Bone marrow (tissue), 2 donors: ENCODE data around the gene LSMEM2.
"Not testable (repeated sequence)": the region's sequence is repeated elsewhere in the genome, so short reads cannot be mapped to it uniquely, and the experiment has no call there.

ENCODE experiments used
- DNase-seq, 2 donors: peaks; one replicate each; lab custom pipeline; 2025; lab: John Stamatoyannopoulos, UW

Gene LSMEM2

DNA sequence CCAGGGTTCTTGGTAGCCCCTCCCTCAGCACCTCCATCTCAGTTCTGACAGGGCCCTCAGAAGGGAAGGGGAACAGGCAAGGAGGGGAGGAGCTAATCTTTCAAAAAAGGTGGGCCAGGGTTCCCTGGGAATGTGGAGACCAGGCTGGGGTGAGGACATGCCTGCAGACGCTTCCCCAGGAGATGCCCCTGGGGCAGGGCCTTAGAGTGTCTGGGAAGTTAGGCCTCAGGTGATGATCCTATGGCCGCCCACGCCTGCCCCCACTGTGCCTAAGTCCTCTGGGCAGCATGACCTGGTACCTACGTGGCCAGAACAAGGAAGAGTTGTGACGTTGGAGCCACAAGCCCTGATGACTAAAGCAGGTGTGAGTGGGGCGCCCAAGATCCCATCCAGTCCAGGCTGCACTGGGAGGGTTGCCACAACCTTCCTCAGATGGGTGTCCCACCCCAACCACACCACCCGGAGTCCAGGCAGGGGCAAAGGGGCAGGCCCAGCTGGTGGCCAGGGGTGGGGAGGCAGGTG lies 13.9 kb upstream of the LSMEM2 start:
- DNase-seq = no peak

DNA sequence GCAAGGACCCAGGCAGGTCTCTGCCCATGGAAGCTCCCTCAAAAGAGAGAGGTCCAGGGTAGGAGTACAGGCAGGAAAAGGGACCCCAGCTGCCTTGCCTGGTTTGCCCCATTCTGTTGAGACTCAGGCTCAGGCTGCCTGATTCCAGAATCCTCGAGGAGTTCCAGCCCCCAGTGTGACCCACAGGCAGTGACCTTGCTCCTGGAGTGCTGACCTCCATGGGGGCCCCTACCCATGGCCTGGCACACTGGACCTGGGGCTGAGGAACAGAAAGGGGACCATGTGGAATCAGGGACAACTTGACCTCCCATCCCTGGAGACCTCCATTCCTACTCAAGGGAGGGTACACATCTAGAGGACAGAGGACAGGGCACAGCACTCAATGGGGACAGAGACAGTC lies 13.3 kb upstream of the LSMEM2 start:
- DNase-seq = no peak

DNA sequence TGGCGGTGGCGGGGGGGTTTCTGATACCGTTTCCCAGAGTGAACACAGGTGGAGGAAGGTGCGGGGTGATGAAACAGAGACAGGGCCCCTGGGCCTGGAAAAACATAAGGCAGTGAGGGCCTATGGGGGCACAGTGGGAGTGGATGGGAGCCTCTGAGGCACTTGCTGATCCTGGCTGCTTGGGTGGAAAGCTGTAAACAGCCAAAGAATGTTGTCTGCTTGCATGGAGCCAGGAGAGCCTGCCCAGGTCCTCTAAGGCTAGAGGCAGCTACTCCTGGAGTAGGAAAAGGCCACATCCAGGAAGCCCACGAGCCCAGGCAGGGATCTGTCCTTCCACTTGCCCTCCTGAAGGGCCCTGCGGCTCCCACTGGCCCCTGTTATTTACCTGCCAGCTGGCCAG lies 12.9 kb upstream of the LSMEM2 start:
- DNase-seq = no peak

DNA sequence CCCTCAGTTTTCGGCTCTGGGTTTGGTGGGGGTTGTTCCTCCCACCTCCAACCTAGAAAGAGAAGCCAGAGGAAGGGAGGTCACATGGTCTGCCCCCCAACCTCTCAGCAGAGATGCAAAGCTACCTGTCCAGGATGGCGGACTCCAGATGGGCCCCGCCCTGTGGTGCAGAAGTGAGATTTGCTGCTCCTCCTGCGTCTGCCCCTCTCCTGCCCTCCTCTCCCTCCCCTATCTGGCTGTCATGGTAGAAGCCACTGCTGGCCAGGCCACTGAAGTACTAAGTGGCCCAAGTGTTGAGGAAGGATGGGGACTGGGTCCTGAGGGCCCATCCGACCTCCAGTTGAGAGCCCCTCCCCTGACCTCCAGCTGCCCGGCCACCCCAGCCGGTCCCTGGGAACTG lies 12.1 kb upstream of the LSMEM2 start:
- no peak for DNase-seq

DNA sequence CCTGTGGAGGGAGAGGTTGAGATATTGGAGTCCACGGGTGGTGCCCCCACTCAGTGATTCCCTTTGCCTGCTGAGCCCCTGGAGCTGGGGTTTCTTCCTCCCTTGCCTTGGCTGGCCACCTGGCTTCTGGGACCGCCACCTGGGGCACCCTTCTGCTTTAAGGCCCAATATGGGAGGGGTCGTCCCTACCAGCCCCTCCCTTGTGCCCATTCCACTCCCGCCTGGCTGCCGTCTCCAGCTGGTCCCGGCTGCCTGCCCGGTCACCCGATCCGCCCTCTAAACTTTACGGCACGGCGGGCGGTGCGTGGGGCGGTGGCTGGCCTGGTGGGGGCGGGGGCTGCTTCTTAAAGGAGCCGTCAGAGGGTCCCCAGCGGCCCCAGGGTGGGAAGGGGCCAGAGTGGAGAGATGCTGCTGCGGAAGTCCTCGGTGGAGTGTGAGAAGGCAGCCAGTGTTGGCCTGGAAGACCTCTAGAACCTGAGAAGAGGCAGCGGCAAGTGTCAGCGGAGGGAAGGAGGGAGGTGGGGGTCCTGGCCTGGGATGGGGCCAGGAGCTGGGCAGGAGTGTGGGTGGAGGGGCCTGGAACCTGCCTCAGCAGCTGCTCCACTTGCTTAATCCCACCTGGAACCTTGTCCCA lies 11.5 kb upstream of the LSMEM2 start:
- no peak for DNase-seq

DNA sequence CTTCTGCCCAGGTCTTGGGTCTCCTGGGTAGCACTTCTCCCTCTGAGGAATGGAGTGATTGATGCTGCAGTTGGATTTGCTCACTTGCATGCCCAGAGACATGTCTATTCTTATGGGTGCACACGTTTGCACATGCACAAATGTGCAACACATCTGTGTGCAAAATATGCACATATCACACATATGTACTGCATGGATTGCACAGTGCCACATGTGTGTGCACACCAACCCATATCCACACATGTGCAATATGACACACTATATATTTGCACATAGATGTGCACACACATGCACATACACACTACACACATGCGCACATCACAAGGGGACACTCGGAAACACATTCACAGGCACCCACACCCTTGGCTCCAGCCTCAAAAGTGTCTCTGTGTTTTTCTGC lies 10.6 kb upstream of the LSMEM2 start:
- no peak for DNase-seq

DNA sequence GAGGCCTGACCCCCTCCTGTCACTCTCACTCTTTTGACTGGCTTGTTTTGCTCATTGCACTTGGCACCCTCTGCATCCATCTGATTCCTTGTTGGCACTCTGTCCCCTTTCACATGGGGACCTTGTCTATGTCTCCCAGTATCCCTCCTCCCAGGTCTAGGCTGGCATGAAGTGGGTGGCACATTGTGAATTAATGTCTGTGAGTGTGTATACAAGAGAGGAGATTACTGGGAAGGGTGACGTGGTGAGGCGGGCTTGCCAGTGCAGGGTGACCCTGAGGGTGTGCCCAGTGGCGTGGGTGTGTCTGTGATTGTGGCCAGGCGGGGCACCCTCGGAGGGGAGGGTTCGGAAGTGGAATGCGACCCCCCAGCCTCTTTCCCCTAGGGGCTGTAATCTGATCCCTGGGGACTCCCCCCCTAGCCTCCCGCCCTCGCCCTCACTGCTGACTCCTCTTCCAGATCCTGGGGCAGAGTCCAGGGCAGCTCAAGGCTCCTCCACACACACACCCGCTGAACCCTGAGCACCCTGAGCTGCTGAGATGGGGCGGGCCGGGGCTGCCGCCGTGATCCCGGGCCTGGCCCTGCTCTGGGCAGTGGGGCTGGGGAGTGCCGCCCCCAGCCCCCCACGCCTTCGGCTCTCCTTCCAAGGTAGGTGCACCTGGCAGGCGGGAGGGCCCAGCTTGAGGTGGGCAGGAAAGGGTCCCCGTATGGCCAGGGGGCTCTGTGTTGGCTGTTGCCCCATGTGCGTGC lies 10.0 kb upstream of the LSMEM2 start, which contains the start of gene SEMA3B:
TSS of gene SEMA3B (plus strand) at position 445 of the 749 bp plus-strand sequence. CDS start at position 539, 94 bp downstream.
- DNase-seq = no peak

DNA sequence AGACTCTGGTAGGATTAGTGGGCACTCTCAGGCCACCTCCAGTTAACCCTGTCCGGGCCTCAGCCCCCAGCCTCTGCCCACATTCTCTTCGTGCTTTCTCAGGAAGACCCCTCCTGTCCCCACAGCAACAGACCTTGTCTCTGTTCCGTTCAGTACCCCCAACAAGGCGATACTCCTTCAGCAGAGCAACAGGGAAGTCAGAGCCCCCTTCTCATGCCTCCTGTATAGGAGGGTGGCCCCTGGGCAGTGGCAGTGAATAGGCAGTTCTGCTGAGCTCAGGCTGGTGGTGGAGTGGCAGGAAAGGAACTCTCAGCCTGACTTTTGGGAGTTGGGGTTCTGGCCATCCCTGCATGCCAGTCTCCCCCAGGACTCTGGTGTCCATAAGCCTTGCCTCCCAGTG lies 9.4 kb upstream of the LSMEM2 start:
- DNase-seq = no peak

DNA sequence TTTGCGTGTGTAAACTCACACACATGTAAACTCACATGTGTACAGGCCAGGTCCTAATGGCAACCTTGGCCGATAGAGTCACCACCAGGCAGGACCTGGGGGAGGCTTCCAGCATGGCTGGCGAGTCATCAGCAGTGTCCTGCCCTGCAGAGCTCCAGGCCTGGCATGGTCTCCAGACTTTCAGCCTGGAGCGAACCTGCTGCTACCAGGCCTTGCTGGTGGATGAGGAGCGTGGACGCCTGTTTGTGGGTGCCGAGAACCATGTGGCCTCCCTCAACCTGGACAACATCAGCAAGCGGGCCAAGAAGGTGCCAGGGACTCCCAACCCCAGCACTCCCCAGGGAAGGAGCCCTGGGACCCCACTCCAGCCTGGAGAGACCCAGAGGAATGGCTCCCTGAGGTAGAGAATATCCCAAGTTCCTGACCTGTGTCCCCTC lies 8.9 kb upstream of the LSMEM2 start:
- no peak for DNase-seq

DNA sequence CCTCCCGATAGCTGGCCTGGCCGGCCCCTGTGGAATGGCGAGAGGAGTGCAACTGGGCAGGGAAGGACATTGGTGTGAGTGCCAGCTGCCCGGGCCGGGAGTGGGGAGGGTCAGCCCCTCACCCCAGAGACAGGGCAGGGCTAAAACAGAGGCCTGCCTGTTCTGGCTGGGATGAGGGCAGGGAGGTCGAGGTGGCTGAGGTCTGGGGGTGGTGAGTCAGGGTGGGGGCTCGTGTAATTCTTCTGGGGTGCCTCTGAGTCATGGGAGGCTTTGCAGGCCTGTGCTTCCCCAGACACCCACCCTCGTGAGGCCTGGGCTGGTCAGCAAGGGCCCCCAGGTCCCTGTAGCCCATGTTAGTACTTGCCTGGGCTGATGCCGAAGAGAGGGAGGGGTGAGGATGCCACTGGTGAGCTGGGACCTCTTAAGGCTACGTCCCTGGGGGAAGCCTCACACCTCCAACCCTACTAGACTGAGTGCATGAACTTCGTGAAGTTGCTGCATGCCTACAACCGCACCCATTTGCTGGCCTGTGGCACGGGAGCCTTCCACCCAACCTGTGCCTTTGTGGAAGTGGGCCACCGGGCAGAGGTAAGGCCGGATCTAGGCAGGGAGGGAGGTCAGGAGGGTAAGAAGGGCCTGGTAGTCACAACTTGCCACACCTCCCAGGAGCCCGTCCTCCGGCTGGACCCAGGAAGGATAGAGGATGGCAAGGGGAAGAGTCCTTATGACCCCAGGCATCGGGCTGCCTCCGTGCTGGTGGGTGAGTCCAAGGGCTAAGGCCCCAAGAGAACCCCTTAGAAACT lies 8.3 kb upstream of the LSMEM2 start:
- DNase-seq = no peak

DNA sequence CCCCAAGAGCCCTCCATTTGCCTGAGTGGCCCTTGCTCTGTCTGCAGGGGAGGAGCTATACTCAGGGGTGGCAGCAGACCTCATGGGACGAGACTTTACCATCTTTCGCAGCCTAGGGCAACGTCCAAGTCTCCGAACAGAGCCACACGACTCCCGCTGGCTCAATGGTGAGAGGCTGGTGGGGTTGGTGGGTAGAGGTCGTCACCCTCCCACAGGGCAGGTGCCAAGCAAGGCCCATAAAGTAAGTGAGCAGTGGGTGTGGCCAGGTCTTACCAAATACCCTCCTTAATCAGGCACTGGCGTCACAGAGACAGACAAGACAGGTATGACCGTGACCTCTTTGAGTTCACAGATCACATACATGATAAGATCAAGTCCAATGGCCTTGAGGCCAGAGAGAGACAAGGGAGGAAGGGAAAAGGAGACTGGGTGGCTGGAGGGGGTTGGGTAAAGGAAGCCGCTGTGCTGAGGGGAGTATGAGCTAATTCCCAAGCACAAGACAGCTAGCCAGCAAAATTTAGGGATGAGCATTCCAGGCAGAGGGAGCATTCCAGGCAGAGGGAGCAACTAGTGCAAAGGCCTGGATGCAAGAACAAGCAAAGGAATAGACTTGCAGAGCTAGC lies 7.5 kb upstream of the LSMEM2 start:
- no peak for DNase-seq

DNA sequence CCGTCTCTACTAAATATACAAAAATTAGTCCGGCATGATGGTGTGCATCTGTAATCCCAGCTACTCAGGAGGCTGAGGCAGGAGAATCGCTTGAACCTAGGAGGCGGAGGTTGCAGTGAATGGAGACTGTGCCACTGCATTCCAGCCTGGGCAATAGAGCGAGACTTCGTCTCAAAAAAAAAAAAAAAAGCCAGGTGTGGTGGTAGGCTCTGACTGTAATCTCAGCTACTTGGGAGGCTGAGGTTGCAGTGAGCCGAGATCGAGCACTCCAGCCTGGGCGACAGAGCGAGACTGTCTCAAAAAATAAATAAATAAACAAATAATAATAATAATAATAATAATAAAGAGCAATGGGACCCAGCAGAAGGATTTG lies 6.4 kb upstream of the LSMEM2 start:
- DNase-seq = not testable (repeated sequence)

DNA sequence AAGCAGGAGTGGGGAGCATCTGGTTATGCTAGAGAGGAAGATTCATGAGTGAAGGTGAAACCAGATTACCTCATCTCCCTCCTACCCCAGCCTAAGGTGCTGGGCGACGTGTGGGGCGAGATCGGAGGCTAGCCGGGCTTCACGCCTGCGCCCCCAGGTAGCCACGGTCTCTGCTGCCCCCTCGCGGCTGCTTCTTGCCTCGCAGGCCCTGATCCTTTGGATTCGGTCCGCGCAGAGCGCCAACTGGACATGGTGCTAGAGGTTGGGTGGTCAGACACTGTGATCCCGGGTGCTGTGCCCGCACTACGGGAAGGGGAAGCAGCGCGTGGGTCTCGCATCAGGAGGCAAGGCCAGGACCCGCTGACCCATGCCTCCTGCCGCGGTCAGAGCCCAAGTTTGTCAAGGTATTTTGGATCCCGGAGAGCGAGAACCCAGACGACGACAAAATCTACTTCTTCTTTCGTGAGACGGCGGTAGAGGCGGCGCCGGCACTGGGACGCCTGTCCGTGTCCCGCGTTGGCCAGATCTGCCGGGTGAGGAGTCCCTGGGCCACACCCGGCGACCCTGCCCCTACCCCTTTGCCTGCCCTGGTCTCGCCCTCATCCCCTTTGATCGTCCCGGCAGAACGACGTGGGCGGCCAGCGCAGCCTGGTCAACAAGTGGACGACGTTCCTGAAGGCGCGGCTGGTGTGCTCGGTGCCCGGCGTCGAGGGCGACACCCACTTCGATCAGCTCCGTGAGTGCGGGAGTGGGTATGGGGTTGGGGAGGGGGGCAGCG lies 5.8 kb upstream of the LSMEM2 start:
- DNase-seq = peak; percentile 43 to 82

DNA sequence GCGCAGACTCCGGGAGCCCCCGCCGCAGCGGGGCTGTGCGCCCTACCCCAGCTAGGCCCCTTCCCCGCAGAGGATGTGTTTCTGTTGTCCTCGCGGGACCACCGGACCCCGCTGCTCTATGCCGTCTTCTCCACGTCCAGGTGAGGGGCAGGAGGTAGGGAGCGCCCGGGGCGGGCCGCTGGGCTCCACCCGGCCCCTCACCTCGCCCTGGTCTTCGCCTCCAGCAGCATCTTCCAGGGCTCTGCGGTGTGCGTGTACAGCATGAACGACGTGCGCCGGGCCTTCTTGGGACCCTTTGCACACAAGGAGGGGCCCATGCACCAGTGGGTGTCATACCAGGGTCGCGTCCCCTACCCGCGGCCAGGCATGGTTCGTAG lies 5.2 kb upstream of the LSMEM2 start:
- no peak for DNase-seq

DNA sequence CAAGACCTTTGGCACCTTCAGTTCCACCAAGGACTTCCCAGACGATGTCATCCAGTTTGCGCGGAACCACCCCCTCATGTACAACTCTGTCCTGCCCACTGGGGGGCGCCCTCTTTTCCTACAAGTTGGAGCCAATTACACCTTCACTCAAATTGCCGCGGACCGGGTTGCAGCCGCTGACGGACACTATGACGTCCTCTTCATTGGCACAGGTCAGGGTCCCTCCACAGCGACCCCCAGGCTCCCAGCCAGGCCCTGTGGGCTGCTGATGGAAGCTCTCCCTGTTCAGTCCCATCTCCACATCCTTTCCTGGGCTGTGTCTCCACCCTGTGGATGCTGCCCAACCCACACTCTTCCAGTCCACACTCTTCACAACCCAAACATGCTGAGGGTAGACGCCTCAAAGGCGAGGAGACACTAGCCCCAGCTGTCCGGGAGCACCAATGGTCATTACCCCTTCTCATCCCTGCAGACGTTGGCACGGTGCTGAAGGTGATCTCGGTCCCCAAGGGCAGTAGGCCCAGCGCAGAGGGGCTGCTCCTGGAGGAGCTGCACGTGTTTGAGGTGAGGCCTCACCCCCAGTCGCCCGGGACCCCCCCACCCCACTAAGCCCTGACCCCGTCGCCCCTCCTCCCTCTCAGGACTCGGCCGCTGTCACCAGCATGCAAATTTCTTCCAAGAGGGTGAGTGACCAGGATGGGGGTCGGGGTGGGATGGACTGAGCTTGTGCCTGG lies 4.3 kb upstream of the LSMEM2 start:
- peak; percentile 37 to 49 for DNase-seq

DNA sequence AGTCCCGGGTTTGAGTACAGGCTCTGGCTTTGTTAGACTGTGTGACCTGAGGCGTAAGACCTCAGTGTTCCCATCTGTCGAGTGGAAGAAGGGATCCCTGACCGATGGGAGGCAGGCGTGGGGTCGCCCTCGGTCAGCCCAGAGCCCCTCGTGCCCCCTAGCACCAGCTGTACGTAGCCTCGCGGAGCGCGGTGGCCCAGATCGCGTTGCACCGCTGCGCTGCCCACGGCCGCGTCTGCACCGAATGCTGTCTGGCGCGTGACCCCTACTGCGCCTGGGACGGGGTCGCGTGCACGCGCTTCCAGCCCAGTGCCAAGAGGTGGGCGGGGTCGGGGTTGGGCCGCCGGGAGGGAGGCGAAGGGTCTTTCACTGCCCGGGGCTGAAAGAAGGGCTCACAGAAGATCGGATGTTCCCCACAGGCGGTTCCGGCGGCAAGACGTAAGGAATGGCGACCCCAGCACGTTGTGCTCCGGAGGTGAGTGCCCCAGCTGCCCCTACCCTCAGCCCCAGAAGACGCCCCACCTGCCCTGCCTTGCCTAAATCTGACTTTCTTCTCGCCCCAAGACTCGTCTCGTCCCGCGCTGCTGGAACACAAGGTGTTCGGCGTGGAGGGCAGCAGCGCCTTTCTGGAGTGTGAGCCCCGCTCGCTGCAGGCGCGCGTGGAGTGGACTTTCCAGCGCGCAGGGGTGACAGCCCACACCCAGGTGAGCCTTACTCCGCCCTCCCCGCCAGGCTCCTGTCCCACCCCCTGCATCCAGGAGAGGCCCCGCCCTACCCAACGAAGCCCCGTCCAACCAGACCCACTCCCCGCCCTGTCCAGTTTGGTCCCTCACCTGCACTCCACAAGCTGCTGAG lies 3.5 kb upstream of the LSMEM2 start:
- no peak for DNase-seq

DNA sequence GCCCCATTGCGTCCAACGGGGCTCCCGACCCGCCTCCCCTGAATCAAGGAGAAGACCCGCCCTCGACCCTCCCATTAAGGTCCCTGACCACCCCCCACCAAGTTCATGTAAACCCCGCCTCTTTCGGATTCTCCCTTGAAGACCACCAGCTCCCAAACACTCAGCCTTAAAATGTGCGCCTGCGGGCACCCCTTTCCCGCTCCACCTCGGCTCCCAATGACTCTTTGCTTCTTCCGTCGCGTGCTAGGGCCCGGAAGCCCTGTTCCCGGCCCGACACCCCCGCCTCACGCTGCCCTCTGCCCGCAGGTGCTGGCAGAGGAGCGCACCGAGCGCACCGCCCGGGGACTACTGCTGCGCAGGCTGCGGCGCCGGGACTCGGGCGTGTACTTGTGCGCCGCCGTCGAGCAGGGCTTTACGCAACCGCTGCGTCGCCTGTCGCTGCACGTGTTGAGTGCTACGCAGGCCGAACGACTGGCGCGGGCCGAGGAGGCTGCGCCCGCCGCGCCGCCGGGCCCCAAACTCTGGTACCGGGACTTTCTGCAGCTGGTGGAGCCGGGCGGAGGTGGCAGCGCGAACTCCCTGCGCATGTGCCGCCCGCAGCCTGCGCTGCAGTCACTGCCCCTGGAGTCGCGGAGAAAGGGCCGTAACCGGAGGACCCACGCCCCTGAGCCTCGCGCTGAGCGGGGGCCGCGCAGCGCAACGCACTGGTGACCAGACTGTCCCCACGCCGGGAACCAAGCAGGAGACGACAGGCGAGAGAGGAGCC lies 2.7 kb upstream of the LSMEM2 start:
- DNase-seq = no peak

DNA sequence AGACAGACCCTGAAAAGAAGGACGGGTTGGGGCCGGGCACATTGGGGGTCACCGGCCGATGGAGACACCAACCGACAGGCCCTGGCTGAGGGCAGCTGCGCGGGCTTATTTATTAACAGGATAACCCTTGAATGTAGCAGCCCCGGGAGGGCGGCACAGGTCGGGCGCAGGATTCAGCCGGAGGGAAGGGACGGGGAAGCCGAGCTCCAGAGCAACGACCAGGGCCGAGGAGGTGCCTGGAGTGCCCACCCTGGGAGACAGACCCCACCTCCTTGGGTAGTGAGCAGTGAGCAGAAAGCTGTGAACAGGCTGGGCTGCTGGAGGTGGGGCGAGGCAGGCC lies 2.2 kb upstream of the LSMEM2 start:
- no peak for DNase-seq
